Body of pancreas (tissue), 4 donors: ENCODE results near the gene PLEKHG5.

Experiments used
- CTCF ChIP-seq, 7 experiments: fragments of 450-650 bp in 4 of 7; fragments of 200-600 bp in 3 of 7; sonication (generic) in 3 of 7; IDR thresholded peaks; one replicate each; pipeline ENCODE4 v1.5.1; 2016 to 2019; ENCODE audit warnings: antibody characterized with exemption in 7 of 7
- POLR2A ChIP-seq, 3 donors: fragments of 450-650 bp; IDR thresholded peaks; one replicate each; pipeline ENCODE4 v1.6.1; 2016; ENCODE audit warnings: antibody characterized with exemption in 3 of 3, mild to moderate bottlenecking in 2 of 3

- no peak for TF ChIP-seq CTCF (IDR thresholded peaks at IDR 0.05)
- no peak for TF ChIP-seq POLR2A (IDR thresholded peaks at IDR 0.05)
These were observed 25.4 kb downstream of the PLEKHG5 start, which contains the start of gene TNFRSF25 for GRCh38 chr1:6466023-6466422.
